Lower lobe of right lung (tissue), 2 donors: ENCODE measurements around the gene TMED4. TPM values are rescaled to one million over a fixed set of nuclear protein-coding genes. Genes with fewer than 3 reads are reported as not detected.

Source experiments
- ATAC-seq, 2 donors: fragments of 200-7000 bp; cut with Tn5 transposase; one replicate each; pipeline ENCODE4 v1.9.1; 2020 to 2022; ENCODE audit warnings: mild to moderate bottlenecking in 2 of 2, moderate library complexity in 2 of 2
- DNase-seq: peaks from one replicate; pipeline ENCODE4 v3.0.0-alpha.2; 2020
- H3K27ac ChIP-seq: fragments of 200-600 bp; one replicate; pipeline ENCODE4 v1.8.0; 2022
- H3K27me3 ChIP-seq: fragments of 200-600 bp; one replicate; pipeline ENCODE4 v1.8.0; 2022; ENCODE audit warnings: low read depth
- H3K36me3 ChIP-seq: fragments of 200-600 bp; one replicate; pipeline ENCODE4 v1.8.0; 2022; ENCODE audit warnings: mild to moderate bottlenecking
- H3K4me1 ChIP-seq: fragments of 200-600 bp; one replicate; pipeline ENCODE4 v1.8.0; 2022
- H3K4me3 ChIP-seq: fragments of 200-600 bp; one replicate; pipeline ENCODE4 v1.8.0; 2022; ENCODE audit warnings: mild to moderate bottlenecking
- H3K9me3 ChIP-seq: fragments of 200-600 bp; one replicate; pipeline ENCODE4 v1.8.0; 2022
- CTCF ChIP-seq: fragments of 200-600 bp; IDR thresholded peaks from one replicate; pipeline ENCODE4 v1.8.0; 2022; ENCODE audit warnings: antibody characterized with exemption, mild to moderate bottlenecking
- intact Hi-C: fragments of 100-400 bp; cut with DNase I; formaldehyde crosslinking; loops from one replicate; pipeline ENCODE4 v1.11.0; 2022
- total RNA-seq: library from RNA; stranded (reverse); fragmentation: NEBNext Ultra II Directional; extraction: Animal tissue kit (Norgen Biotek cat#: 25700); gene quantifications from one replicate; pipeline ENCODE4 v1.2.1, GENCODE V29; 2021
- donor health status: DM: no; HTN: yes; CAD: no; lungs with severe emphysema.

The TMED4 gene
- total RNA-seq, 1 donor from 2014 or later = 71.9 TPM

GRCh38 chr7:44625526-44626471 lies 43.8 kb upstream of the TMED4 start:
- ATAC-seq (peak in 1 of 2 donors; percentile 34), DNase-seq (no peak)
- no peaks in the 10 kb centered on the region for H3K9me3 ChIP-seq
- peaks cover 30% of the 10 kb centered on the region for H3K36me3 ChIP-seq
- peaks cover 70% of the 10 kb centered on the region for H3K4me1 ChIP-seq
- intact Hi-C loops = no loop called here
- no peak overlapping the region for H3K27ac ChIP-seq
- TF ChIP-seq CTCF = no peak
- no peak overlapping the region for H3K4me3 ChIP-seq
- H3K27me3 ChIP-seq = no peaks in the 10 kb centered on the region

GRCh38 chr7:44624318-44624717 lies 42.3 kb upstream of the TMED4 start:
- H3K4me3 ChIP-seq = no peak overlapping the region
- ATAC-seq (no peak), DNase-seq (no peak)
- intact Hi-C loops = no loop called here
- no peak overlapping the region for H3K27ac ChIP-seq
- peaks cover 67% of the 10 kb centered on the region for H3K4me1 ChIP-seq
- no peaks in the 10 kb centered on the region for H3K27me3 ChIP-seq
- peaks cover 28% of the 10 kb centered on the region for H3K36me3 ChIP-seq
- no peaks in the 10 kb centered on the region for H3K9me3 ChIP-seq
- no peak for TF ChIP-seq CTCF

GRCh38 chr7:44622342-44623151 lies 40.5 kb upstream of the TMED4 start:
- intact Hi-C loops = no loop called here
- H3K36me3 ChIP-seq = peaks cover 25% of the 10 kb centered on the region
- peaks cover 80% of the 10 kb centered on the region for H3K4me1 ChIP-seq
- peak overlapping the region; percentile 50 for H3K27ac ChIP-seq
- no peak overlapping the region for H3K4me3 ChIP-seq
- TF ChIP-seq CTCF = no peak
- DNase-seq = no peak
- no peaks in the 10 kb centered on the region for H3K27me3 ChIP-seq
- ATAC-seq = peak; percentile 49 to 56
- H3K9me3 ChIP-seq = no peaks in the 10 kb centered on the region

- intact Hi-C loops = no loop called here
- peaks cover 76% of the 10 kb centered on the region for H3K4me1 ChIP-seq
- no peaks in the 10 kb centered on the region for H3K27me3 ChIP-seq
- DNase-seq = no peak
- no peak for TF ChIP-seq CTCF
- H3K4me3 ChIP-seq = no peak overlapping the region
- no peak for ATAC-seq
- H3K9me3 ChIP-seq = no peaks in the 10 kb centered on the region
- peaks cover 21% of the 10 kb centered on the region for H3K36me3 ChIP-seq
- peak overlapping the region; percentile 50 for H3K27ac ChIP-seq
Measured at GRCh38 chr7:44621750-44622103, 39.7 kb upstream of the TMED4 start.

GRCh38 chr7:44621034-44621749 lies 39.2 kb upstream of the TMED4 start:
- no peak for DNase-seq
- peak in 1 of 2 donors; percentile 66 for ATAC-seq
- H3K4me3 ChIP-seq = no peak overlapping the region
- peaks cover 76% of the 10 kb centered on the region for H3K4me1 ChIP-seq
- H3K9me3 ChIP-seq = no peaks in the 10 kb centered on the region
- peak overlapping the region; percentile 50 for H3K27ac ChIP-seq
- H3K27me3 ChIP-seq = no peaks in the 10 kb centered on the region
- peaks cover 16% of the 10 kb centered on the region for H3K36me3 ChIP-seq
- intact Hi-C loops = no loop called here
- no peak for TF ChIP-seq CTCF
